HL-60/S4 treated with phorbol 12-myristate 13-acetate at 8.2 ng/mL for 4 days and 3 days (cell line): ENCODE measurements around the gene PALB2.

Experiments
- in situ Hi-C: fragments of 300-500 bp; cut with MboI; formaldehyde crosslinking; loops from 2 replicates; pipeline ENCODE4 v1.15.0; 2022; ENCODE audit warnings: low sequenced_read_pairs

PALB2 gene

DNA sequence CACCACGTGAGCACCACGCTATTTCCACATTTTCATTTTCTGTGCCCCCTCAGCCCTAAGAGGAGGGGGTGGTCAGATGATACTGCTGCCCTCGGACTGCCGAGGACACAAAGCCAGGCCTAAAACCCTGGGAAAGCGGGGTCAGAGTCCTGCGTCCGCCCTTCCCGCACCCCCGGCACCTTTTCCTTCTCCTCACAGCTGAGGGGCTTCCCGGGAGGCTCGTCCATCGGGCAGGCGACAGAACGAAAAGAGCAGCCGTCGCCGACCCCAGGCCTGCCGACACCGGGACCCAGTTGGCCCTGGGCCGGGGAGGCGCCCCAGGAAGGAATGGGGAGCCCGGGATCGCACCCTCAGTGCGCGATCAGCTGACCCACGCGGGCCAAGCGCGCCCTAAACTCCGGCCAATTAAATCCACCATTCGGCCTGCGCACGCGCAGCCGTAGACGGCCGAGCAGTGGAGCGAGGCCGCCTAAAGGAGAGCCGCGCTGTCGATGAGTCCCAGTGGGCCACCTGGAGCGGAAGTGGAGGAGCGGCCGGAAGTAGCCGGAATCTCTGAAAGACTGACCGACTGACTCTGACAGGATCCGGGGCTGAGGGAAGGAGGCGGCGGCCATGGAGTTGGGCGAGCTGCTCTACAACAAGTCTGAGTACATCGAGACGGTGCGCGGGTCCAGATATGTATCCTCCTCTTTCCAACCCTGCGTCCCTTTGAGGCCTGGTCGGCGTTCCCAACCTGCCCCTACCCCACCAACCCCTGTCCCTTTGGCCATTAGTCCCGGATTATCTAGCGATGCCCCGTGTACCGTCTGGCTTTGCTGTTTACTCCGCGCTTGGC lies at the start of gene PALB2, which contains the start of gene DCTN5:
Gene PALB2 (minus strand): TSS at position 380 of the 835 bp plus-strand sequence. CDS start 153 bp downstream, at position 227.
Gene DCTN5 (plus strand): TSS at position 536 of the 835 bp plus-strand sequence. CDS start 77 bp downstream, at position 613.
- in situ Hi-C loops = no loop called here

DNA sequence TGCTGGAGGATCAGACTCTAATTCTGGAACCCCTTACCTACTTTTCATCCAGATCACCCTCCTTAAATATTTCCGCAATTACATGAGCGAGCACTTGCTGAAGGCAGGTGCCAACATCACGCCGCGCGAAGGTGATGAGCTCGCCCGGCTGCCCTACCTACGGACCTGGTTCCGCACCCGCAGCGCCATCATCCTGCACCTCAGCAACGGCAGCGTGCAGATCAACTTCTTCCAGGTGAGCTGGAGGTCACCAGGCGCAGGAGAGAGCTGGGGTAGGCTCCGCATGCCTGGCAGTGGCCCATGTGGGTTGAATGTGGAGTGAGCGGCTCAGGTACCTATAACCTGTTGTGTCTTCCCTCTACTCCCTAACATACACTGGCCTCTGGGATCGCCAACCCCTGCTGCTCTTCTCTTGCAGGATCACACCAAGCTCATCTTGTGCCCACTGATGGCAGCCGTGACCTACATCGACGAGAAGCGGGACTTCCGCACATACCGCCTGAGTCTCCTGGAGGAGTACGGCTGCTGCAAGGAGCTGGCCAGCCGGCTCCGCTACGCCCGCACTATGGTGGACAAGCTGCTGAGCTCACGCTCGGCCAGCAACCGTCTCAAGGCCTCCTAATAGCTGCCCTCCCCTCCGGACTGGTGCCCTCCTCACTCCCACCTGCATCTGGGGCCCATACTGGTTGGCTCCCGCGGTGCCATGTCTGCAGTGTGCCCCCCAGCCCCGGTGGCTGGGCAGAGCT lies 48.5 kb upstream of the PALB2 start:
- in situ Hi-C loops = no loop called here

DNA sequence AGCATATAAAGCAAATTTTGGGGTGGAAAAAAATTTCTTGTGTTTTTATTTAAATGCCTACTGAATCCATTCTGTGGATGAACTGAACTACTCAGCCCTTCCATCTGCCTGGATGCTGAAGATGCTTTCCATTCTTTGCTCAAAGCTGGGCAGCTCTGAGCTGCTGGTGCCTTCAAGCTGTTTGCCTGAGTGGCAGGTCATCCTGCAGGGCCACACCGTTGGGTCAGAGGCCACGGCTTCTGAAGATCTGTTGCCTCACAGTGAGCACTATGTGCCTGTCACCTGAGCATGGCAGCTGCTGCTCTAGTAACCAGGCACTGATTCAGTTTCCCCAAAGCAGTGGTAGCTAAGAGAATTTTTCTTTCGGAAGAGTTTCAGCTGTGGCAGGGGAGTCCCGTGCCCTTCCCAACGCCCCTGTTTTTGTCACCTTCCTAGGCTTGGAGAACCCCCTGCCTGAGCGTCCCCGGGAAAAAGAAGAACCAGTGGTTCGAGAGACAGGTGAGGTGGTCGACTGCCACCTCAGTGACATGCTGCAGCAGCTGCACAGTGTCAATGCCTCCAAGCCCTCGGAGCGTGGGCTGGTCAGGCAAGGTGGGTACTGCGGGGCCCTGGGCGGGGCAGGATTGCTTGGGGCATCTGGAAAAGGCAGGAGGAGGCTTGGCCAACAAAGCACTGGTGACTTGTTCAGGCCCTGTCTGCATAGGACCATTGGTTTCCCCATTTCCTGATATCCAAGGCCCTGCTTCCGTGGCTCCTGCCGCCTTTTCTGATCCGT lies 46.1 kb upstream of the PALB2 start:
- in situ Hi-C loops = no loop called here

DNA sequence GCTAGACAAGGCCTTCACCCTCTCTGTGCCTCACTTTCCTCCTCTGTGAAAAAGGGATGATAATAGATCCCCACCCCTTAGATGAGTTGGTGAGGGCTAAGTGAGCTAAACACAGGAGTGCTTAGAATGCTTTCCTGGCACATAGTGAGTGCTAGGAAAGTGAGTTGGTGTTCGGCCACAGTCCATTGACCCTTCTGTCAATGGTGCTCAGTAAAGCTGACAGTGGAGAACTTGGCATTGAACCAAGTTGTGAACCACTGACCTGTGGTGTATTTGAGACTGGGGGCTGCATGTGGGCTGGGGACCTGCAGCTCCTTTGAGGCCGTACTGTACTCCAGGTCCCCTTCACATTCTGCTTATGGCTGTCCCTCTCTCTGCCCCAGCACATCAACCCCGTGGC lies 42.4 kb upstream of the PALB2 start:
- in situ Hi-C loops = no loop called here

DNA sequence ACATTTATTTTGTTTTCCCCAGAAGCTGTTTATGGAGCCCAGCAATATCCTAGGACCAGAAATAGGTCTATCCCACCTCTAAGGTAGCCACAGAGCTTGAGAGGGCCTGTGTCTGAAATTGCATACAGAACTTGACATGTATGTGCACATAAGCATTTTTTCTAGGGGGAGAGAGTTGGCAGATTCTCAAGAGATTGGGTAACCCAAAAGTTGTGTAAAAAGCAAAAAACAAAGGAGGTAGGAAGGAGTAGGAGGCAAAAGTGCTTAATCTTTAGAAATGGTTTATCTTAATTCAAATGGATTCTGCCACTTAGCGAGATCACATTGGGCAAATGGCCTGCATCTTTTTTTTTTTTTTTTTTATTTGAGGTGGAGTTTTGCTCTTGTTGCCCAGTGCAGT lies 41.1 kb upstream of the PALB2 start:
- in situ Hi-C loops = no loop called here

DNA sequence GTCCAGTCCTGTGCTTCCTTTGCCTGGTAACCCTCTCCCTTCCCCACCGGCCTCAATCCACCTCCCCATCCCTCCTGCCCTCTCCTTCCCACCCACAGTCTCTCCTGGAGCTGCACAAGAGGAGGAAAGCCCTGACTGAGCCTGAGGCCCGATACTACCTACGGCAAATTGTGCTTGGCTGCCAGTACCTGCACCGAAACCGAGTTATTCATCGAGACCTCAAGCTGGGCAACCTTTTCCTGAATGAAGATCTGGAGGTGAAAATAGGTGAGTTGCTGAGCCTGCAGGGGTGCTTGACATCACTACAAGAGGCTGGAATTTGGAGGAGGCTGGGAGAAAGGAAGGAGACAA lies 38.9 kb upstream of the PALB2 start:
- in situ Hi-C loops = no loop called here

DNA sequence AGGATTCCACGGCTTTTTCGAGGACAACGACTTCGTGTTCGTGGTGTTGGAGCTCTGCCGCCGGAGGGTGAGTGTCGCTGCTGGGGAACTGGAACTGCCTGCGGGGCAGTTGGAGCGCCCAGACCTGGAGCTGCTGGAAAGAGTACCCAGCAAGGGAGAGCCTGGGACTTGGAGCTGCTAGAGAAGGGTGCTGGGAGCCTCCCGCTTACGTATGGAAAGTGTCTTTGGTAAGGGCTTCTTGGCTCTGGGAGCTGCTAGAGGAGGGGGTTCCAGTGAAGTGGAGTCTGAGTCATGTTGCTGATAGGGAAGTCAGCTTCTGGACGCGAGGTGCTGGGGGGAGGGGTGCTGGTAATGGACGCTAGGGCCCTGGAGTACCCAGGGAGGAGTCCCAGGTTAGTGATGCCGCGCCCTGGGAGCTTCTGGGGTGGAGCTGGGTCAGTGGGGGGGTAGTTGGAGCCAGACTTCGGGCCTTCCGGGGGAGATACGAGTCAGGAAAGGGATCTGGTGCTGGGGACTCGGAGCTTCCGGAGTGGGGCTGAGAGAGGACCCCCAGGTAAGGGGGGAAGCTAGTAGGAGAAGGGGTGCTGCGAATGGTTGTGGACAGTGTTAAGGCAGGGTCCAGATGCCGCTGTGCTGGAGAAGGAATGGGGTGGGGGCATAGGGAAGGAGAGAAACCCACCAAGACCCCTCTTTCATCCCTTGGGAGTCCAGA lies 38.3 kb upstream of the PALB2 start:
- in situ Hi-C loops = no loop called here

DNA sequence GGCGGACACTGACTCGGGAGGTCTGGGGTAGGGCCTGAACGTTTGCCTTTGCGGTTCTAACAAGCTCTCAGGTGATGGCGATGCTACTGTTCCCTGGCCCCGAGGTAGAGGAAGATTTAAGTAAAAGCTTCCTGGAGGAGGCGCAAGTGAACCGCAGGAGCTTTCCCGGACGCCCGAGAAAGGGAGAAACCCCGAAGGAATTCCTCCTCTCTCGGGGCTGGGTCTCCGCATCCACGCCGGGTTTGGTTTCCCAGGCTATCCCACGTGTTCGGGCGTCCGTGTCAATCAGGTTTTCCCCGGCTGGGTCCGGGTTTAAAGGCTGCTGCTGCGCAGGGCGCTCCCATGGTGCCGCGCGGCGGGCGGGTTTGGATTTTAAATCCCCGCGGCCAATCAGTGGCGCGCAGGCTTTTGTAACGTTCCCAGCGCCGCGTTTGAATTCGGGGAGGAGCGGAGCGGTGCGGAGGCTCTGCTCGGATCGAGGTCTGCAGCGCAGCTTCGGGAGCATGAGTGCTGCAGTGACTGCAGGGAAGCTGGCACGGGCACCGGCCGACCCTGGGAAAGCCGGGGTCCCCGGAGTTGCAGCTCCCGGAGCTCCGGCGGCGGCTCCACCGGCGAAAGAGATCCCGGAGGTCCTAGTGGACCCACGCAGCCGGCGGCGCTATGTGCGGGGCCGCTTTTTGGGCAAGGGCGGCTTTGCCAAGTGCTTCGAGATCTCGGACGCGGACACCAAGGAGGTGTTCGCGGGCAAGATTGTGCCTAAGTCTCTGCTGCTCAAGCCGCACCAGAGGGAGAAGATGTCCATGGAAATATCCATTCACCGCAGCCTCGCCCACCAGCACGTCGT lies 37.5 kb upstream of the PALB2 start, which contains the start of gene PLK1:
Gene PLK1 (plus strand): TSS at position 460 of the 844 bp plus-strand sequence. CDS start 44 bp downstream, at position 504.
- in situ Hi-C loops = no loop called here

DNA sequence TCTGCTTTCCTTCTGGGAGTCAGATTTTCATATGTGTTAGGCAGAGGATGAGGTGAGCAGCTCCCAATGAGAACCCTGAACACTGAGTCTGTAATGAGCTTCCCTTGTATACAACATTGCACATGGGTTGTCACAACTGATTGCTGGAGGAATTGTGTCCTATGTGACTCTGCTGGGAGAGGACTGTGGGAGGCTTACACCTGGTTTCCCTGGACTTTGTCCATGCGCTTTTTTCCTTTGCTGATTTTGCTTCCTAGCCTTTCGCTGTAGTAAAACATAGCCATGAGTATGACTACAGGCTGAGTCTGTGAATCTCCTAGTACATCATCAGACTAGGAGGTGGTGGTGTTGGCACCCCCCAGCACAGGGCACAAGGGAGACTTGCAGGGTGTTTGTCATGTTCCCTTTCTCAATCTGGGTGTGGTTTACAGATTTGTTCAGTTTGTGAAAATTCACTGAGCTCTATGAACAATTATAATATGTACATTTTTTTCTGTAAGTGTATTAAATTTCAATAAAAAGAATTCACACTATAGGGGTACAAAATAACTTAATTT lies 35.9 kb upstream of the PALB2 start:
- in situ Hi-C loops = no loop called here

DNA sequence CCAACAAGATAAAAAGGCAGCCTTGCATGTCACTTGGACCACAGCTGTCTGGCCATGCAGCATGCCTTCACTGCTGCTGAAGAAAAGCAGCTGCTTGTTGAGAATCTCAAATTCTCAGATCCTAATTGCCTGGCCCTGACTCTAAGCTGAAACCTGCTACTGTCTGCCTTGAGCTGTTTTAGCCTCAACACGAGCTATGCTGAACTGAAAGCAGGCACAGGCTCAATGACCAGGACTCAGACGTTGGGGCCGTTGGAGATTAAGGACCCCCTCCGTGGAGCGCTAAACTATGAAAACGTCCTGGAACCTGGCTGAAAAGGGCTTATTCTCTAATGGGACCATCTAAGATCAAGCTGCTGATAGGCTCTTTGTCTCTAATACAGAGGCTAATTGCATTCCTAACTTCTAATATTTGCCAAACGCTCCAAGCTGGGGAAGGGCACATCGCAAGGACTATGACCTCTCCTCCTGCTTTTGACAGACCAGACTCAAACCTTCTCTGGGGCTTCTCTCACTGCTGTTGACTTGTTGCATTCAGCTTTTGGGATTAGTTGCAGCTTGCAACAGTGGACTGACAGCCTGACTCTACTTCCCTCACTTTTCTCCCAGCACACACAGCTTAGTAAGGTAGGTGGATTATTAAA lies 33.0 kb upstream of the PALB2 start:
- in situ Hi-C loops = no loop called here

DNA sequence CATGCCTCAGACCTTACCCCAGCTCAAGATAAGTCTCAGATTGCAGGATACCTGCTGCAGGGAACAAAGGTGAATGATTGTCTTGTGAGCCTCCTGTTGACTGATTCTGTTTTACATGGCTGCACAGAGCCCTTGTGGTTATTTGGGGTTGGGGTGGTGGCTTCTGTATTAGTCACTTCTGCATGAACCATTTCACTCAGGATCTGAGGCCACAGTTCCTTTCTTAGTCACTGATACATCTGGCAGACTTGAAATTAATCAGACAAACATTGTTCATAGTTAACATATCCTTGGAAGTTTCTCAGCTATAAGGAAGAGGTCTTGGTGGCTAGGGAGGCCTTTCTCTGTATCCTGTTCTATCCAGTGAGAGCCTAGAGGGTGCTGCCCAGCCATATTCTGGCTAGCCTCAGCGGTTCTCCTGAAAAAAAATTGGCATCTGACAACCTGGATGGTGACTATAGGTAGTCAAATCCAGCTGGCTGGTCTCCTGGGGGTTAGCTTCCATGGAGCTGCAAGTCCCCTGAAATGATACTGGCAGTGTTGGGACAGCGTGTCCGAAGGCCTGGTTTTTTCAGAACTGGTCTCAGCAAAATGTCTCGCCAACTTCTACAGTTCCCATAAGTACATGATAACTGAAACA lies 29.1 kb upstream of the PALB2 start:
- in situ Hi-C loops = no loop called here

DNA sequence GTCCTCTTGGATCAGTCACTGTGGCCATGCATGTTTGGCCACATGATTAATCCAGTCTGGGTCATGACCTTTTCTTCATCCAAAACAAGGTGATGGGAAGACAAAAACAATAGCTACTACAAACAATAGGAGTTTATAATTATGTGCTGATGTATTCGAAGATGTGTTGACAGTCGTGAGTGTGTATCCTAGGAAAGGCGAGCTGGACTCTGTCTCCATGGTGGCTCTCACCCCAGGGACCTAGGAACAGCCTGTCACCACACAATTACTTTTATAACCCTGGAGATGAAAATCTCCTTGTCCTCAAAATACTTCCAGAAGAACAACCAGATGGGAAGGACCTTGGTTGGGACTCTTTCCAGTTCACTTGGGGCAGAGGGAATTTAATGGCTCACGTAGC lies 27.8 kb upstream of the PALB2 start:
- in situ Hi-C loops = no loop called here

DNA sequence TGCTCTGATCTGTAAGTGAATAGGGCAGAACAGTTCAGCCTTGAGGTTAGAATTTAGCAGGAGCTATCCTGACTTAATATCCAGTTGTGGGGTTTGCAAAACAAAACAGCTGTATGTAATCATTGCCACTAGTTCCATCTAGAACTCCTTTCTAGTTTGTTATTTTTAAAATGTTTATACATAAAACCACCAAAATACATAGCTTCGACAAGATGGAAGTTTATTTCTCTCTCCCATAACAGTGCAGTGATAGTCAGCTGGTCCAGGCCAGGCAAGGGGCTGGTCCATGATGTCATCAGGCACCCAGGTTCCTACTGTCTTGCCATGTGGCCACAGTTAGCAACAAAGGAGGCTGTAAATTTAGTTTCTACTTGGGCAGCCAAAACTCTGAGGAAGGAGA lies 27.1 kb upstream of the PALB2 start:
- in situ Hi-C loops = no loop called here

DNA sequence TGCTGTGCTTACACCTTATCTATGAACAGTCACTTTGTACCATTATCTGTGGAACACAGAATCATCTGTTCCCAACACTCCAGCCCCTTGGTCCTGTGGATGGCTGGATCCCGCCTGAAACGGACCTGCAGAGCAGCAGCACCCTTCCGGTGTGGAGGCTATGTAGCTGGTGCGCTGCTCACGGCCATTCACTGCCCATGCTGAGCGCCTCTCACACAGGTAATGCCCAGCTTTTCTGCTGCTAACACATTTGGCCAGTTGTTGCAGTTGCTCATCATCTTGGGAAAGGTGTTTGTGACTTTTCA lies 26.2 kb upstream of the PALB2 start:
- in situ Hi-C loops = no loop called here

DNA sequence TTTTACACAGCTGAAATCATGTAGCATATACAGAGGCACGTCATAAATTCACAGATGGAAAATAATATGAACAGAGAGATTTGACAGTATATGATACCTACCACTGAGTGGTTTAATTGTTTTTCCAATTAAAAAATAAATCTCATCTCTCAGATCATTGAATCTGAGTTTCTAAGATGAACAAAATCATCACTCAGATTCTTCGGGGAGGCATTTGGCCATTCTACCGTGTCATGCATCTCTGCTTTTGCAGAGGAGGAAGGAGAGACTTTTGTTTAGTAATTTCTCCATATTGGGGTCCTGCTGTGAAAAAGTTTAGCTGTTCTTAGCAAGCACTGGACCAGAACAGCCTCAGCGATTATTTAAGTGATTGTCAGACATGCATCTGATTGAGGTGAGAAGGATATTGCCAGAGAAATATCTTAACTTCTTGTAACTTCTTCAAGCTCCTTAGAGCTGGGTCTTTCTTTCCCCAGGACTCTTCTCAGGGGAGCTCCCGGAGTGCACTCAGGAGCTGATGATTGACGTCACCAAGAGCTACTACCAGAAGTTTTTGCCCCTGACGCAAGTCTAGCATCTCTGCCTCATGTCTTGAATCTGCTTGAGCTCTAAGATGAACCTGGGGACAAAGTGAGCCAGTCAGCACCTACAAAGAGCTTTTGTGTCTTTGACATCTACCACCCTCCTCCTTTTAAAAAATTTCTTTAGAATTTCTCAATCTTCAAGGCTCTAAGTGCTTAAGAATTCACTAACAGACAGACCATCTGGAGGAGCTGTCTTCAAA lies 25.7 kb upstream of the PALB2 start:
- in situ Hi-C loops = no loop called here

DNA sequence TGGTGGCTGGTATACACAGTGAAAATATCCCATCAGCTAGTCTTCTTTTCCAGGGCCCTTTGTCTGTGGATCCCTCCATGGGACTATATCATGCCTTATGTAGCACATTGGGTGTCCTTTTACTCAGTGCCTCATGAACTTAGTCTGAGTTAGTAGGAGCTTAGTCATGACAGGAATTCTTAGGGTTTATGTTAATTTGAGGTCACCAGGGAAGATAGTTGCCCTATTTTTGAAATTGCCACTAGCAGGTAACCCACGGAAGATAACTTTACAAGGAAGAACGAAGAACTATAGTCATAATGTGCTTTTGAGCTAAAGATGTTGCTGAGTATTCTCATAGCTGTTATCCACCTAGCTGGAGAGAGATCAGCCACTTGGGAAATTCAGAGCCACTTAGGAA lies 22.8 kb upstream of the PALB2 start:
- in situ Hi-C loops = no loop called here

DNA sequence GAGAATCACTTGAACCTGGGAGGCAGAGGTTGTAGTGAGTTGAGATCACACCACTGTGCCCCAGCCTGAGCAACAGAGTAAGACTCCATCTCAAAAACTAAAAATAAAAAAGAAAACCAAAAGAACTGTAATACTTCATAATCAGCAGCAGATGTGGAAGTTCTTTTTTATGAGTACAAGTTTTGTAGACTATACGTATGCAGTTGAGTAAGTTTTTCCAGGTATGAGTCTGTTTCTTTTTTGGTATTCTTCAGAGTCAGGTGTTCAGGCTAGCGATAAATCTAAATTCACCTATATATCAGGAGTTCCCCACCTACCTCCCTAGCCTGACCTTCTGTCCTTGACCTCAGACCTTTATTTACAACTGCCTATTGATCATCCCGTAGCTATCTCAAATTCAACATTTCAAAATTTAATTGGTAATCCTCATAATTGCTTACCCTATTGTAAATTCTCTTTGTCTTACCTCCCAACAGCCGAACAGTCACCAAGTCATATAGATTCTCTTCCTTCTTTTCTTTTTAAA lies 10.9 kb upstream of the PALB2 start:
- in situ Hi-C loops = no loop called here
